HepG2 (cell line): ENCODE results near the gene SLC16A5. TPM values are rescaled to one million over a fixed set of nuclear protein-coding genes. Genes with fewer than 3 reads are reported as not detected.
A peak's percentile ranks its signal among the peaks of the same experiment; 100 is the strongest.

ENCODE experiments used
- AHR ChIP-seq: IDR thresholded peaks from 2 replicates; pipeline ENCODE4 v1.6.1; 2018; ENCODE audit warnings: missing genetic modification reagents, missing compliant biosample characterization
- FOXM1 ChIP-seq: sonication (generic); formaldehyde crosslinking; IDR thresholded peaks from 2 replicates; pipeline ENCODE4 v1.5.0; 2020; ENCODE audit warnings: missing genetic modification reagents
- KDM5A ChIP-seq: fragments of 200-600 bp; sonication (generic); IDR thresholded peaks from 2 replicates; pipeline ENCODE4 v1.7.0; 2018; ENCODE audit warnings: antibody characterized with exemption, mild to moderate bottlenecking, low read length, borderline replicate concordance
- NPAS2 ChIP-seq: sonication (generic); formaldehyde crosslinking; IDR thresholded peaks from 2 replicates; pipeline ENCODE4 v1.8.0; 2022; ENCODE audit warnings: mild to moderate bottlenecking, missing genetic modification reagents, borderline replicate concordance
- PLSCR1 ChIP-seq: sonication (generic); formaldehyde crosslinking; IDR thresholded peaks from 2 replicates; pipeline ENCODE4 v1.5.0; 2020; ENCODE audit warnings: missing genetic modification reagents, mild to moderate bottlenecking, borderline replicate concordance
- TIGD3 ChIP-seq: sonication (generic); formaldehyde crosslinking; IDR thresholded peaks from 2 replicates; pipeline ENCODE4 v1.5.1; 2020; ENCODE audit warnings: mild to moderate bottlenecking, missing genetic modification reagents, borderline replicate concordance
- ZBTB4 ChIP-seq: sonication (generic); formaldehyde crosslinking; IDR thresholded peaks from 2 replicates; pipeline ENCODE4 v1.4.0; 2020; ENCODE audit warnings: missing genetic modification reagents, mild to moderate bottlenecking, borderline replicate concordance
- ZFAT ChIP-seq: sonication (generic); formaldehyde crosslinking; conservative IDR thresholded peaks from 2 replicates; pipeline ENCODE4 v1.8.1; 2023; ENCODE audit warnings: missing genetic modification reagents, inconsistent platforms
- ZFP37 ChIP-seq: sonication (generic); formaldehyde crosslinking; IDR thresholded peaks from 2 replicates; pipeline ENCODE4 v1.4.0; 2020; ENCODE audit warnings: missing genetic modification reagents, borderline replicate concordance
- ZNF24 ChIP-seq: fragments of 450-650 bp; IDR thresholded peaks from 2 replicates; pipeline ENCODE4 v1.6.1; 2017; ENCODE audit warnings: antibody characterized with exemption, mild to moderate bottlenecking
- ZNF281 ChIP-seq: sonication (generic); formaldehyde crosslinking; IDR thresholded peaks from 2 replicates; pipeline ENCODE4 v1.4.0; 2020; ENCODE audit warnings: missing genetic modification reagents, borderline replicate concordance
- ZNF335 ChIP-seq: sonication (generic); formaldehyde crosslinking; IDR thresholded peaks from 2 replicates; pipeline ENCODE4 v1.4.0; 2020; ENCODE audit warnings: missing genetic modification reagents
- ZNF605 ChIP-seq: sonication (generic); formaldehyde crosslinking; IDR thresholded peaks from 2 replicates; pipeline ENCODE4 v1.8.0; 2022; ENCODE audit warnings: mild to moderate bottlenecking, missing genetic modification reagents
- ZNF639 ChIP-seq: conservative IDR thresholded peaks from 2 replicates; pipeline ENCODE4 v1.6.1; 2018; ENCODE audit warnings: missing genetic modification reagents
- ZNF713 ChIP-seq: sonication (generic); formaldehyde crosslinking; IDR thresholded peaks from 2 replicates; pipeline ENCODE4 v1.4.0; 2020; ENCODE audit warnings: mild to moderate bottlenecking, missing genetic modification reagents
- ZSCAN20 ChIP-seq: sonication (generic); formaldehyde crosslinking; IDR thresholded peaks from 2 replicates; pipeline ENCODE4 v1.4.0; 2020; ENCODE audit warnings: missing genetic modification reagents, mild to moderate bottlenecking, borderline replicate concordance
- polyA plus RNA-seq, 8 experiments: library from polyadenylated mRNA; depleted of rRNA in 3 of 8; stranded (reverse) in 7 of 8; unstranded in 1 of 8; fragments of >200 nt; fragmentation: Illumina TruSeq in 4 of 8; extraction: Trizol in 4 of 8; gene quantifications; 2 replicates each; pipeline versions ENCODE4 v1.2.1 to v1.2.3, GENCODE V29; 2011 to 2016; ENCODE audit warnings: low read depth in 4 of 8, missing spikeins in 1 of 8, mixed read lengths in 1 of 8; ENCODE audit not compliant: insufficient read depth in 1 of 8
- total RNA-seq, 5 experiments: library from RNA; depleted of rRNA; stranded (reverse); fragments of >200 nt; fragmentation: Illumina TruSeq; extraction: Trizol; gene quantifications; 2 replicates each; pipeline ENCODE4 v1.2.3, GENCODE V29; 2016; ENCODE audit warnings: low read depth in 1 of 5
- TF ChIP-seq, protein P1 (sequence below): sonication (generic); formaldehyde crosslinking; IDR thresholded peaks from 2 replicates; pipeline ENCODE4 v1.4.0; 2020; ENCODE audit warnings: missing genetic modification reagents

The SLC16A5 gene
- total and polyA plus RNA-seq, 2 of the 13 experiments (the other 11 are each of a cell fraction or from before 2014, with no cell fraction given), result 0.69 to 5.6 TPM

- no peak for TF ChIP-seq PLSCR1
- TF ChIP-seq TIGD3 (CRISPR knock-in tag), result 0 out of 2 replicates have a peak, but pooled peaks have one; percentile 30
- peak; percentile 60 for TF ChIP-seq ZNF605
- 0 out of 2 replicates have a peak, but pooled peaks have one; percentile 47 for TF ChIP-seq FOXM1 (CRISPR knock-in tag)
- TF ChIP-seq ZNF713 (CRISPR knock-in tag), result no peak
- TF ChIP-seq ZFAT, result no peak
- no peak for TF ChIP-seq ZBTB4
- TF ChIP-seq, protein P1, sequence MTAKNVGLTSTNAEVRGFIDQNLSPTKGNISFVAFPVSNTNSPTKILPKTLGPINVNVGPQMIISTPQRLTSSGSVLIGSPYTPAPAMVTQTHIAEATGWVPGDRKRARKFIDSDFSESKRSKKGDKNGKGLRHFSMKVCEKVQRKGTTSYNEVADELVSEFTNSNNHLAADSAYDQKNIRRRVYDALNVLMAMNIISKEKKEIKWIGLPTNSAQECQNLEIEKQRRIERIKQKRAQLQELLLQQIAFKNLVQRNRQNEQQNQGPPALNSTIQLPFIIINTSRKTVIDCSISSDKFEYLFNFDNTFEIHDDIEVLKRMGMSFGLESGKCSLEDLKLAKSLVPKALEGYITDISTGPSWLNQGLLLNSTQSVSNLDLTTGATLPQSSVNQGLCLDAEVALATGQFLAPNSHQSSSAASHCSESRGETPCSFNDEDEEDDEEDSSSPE (CRISPR knock-in tag), result peak; percentile 41; the same call in 1 of the 2 replicates
- TF ChIP-seq ZNF24, result 0 out of 2 replicates have a peak, but pooled peaks have one; percentile 13
- peak; percentile 51; the same call in 1 of the 2 replicates for TF ChIP-seq ZFP37 (CRISPR knock-in tag)
- no peak for TF ChIP-seq NPAS2 (CRISPR knock-in tag)
- TF ChIP-seq ZNF335 (CRISPR knock-in tag), result peak; percentile 16; the same call in 1 of the 2 replicates
- TF ChIP-seq ZNF639 (CRISPR knock-in tag), result no peak
- TF ChIP-seq ZSCAN20 (CRISPR knock-in tag), result no peak
- TF ChIP-seq KDM5A, result 0 out of 2 replicates have a peak, but pooled peaks have one; percentile 10
- peak; percentile 36; the same call in 1 of the 2 replicates for TF ChIP-seq ZNF281 (CRISPR knock-in tag)
- TF ChIP-seq AHR (CRISPR knock-in tag), result 0 out of 2 replicates have a peak, but pooled peaks have one; percentile 38
These were observed 43.0 kb downstream of the SLC16A5 start (continued) for GRCh38 chr17:75130632-75131277.
